Measurements from ENCODE around the gene ODAD3.
"Not testable (repeated sequence)": the region's sequence is repeated elsewhere in the genome, so short reads cannot be mapped to it uniquely, and the experiment has no call there.

The ODAD3 gene

GRCh38 chr19:11475861-11476260 lies 40.9 kb upstream of the ODAD3 start:
- H3K79me2 ChIP-seq (ENCODE audit: control insufficient read depth, insufficient read depth, low read length, unreplicated experiment): no peaks in the 10 kb centered on the region
- no peaks in the 10 kb centered on the region for H3K4me1 ChIP-seq (ENCODE audit: control insufficient read depth, insufficient read depth, low read length, unreplicated experiment)
- peaks cover 12% of the 10 kb centered on the region; the same call in 1 of the 2 replicates for H3K27me3 ChIP-seq (ENCODE audit: insufficient read depth, low read length)
- no peak overlapping the region for H2AFZ ChIP-seq (ENCODE audit: low read length, unreplicated experiment)
- H3K36me3 ChIP-seq (ENCODE audit: insufficient read depth, low read length): no peaks in the 10 kb centered on the region
- H3K4me3 ChIP-seq (ENCODE audit: low read depth, low read length): no peak overlapping the region
- H3K27ac ChIP-seq (ENCODE audit: low read depth, low read length): no peak overlapping the region

- H3K36me3 ChIP-seq (ENCODE audit: insufficient read depth, low read length); H3K27me3 ChIP-seq (ENCODE audit: insufficient read depth, low read length); H2AFZ ChIP-seq (ENCODE audit: low read length, unreplicated experiment); H3K27ac ChIP-seq (ENCODE audit: low read depth, low read length); H3K4me3 ChIP-seq (ENCODE audit: low read depth, low read length); H3K4me1 ChIP-seq (ENCODE audit: control insufficient read depth, insufficient read depth, low read length, unreplicated experiment); H3K79me2 ChIP-seq (ENCODE audit: control insufficient read depth, insufficient read depth, low read length, unreplicated experiment): not testable (repeated sequence)
These were observed 40.4 kb upstream of the ODAD3 start for GRCh38 chr19:11475343-11475742.

GRCh38 chr19:11473725-11474124 lies 38.8 kb upstream of the ODAD3 start:
- Histone ChIP-seq H3K4me1 (ENCODE audit: control insufficient read depth, insufficient read depth, low read length, unreplicated experiment) (no peaks in the 10 kb centered on the region), H3K79me2 (ENCODE audit: control insufficient read depth, insufficient read depth, low read length, unreplicated experiment) (no peaks in the 10 kb centered on the region), H3K4me3 (ENCODE audit: low read depth, low read length) (no peak overlapping the region)

GRCh38 chr19:11468266-11468845 lies 33.4 kb upstream of the ODAD3 start:
- not testable (repeated sequence) for H3K4me3 ChIP-seq (ENCODE audit: low read depth, low read length); H3K4me1 ChIP-seq (ENCODE audit: control insufficient read depth, insufficient read depth, low read length, unreplicated experiment); H3K36me3 ChIP-seq (ENCODE audit: insufficient read depth, low read length); H3K27me3 ChIP-seq (ENCODE audit: insufficient read depth, low read length); H3K79me2 ChIP-seq (ENCODE audit: control insufficient read depth, insufficient read depth, low read length, unreplicated experiment); H2AFZ ChIP-seq (ENCODE audit: low read length, unreplicated experiment); H3K27ac ChIP-seq (ENCODE audit: low read depth, low read length)

More at GRCh38 chr19:11473725-11474124, 38.8 kb upstream of the ODAD3 start:
- Histone ChIP-seq H2AFZ (ENCODE audit: low read length, unreplicated experiment) (no peak overlapping the region), H3K36me3 (ENCODE audit: insufficient read depth, low read length) (no peaks in the 10 kb centered on the region), H3K27me3 (ENCODE audit: insufficient read depth, low read length) (no peaks in the 10 kb centered on the region), H3K27ac (ENCODE audit: low read depth, low read length) (no peak overlapping the region)

- Histone ChIP-seq H3K27ac (ENCODE audit: low read depth, low read length) (no peak overlapping the region), H2AFZ (ENCODE audit: low read length, unreplicated experiment) (no peak overlapping the region), H3K4me1 (ENCODE audit: control insufficient read depth, insufficient read depth, low read length, unreplicated experiment) (no peaks in the 10 kb centered on the region), H3K27me3 (ENCODE audit: insufficient read depth, low read length) (no peaks in the 10 kb centered on the region), H3K4me3 (ENCODE audit: low read depth, low read length) (no peak overlapping the region), H3K36me3 (ENCODE audit: insufficient read depth, low read length) (no peaks in the 10 kb centered on the region), H3K79me2 (ENCODE audit: control insufficient read depth, insufficient read depth, low read length, unreplicated experiment) (no peaks in the 10 kb centered on the region)
These were observed 30.7 kb upstream of the ODAD3 start for GRCh38 chr19:11465600-11465999.

- no peaks in the 10 kb centered on the region for H3K79me2 ChIP-seq (ENCODE audit: control insufficient read depth, insufficient read depth, low read length, unreplicated experiment)
- H3K36me3 ChIP-seq (ENCODE audit: insufficient read depth, low read length): no peaks in the 10 kb centered on the region
- no peaks in the 10 kb centered on the region for H3K27me3 ChIP-seq (ENCODE audit: insufficient read depth, low read length)
- no peak overlapping the region for H3K4me3 ChIP-seq (ENCODE audit: low read depth, low read length)
- no peak overlapping the region for H3K27ac ChIP-seq (ENCODE audit: low read depth, low read length)
- no peak overlapping the region for H2AFZ ChIP-seq (ENCODE audit: low read length, unreplicated experiment)
- no peaks in the 10 kb centered on the region for H3K4me1 ChIP-seq (ENCODE audit: control insufficient read depth, insufficient read depth, low read length, unreplicated experiment)
These were observed 29.7 kb upstream of the ODAD3 start for GRCh38 chr19:11464333-11465265.

- H3K4me3 ChIP-seq (ENCODE audit: low read depth, low read length): no peak overlapping the region
- H3K79me2 ChIP-seq (ENCODE audit: control insufficient read depth, insufficient read depth, low read length, unreplicated experiment): no peaks in the 10 kb centered on the region
- H2AFZ ChIP-seq (ENCODE audit: low read length, unreplicated experiment): no peak overlapping the region
- H3K36me3 ChIP-seq (ENCODE audit: insufficient read depth, low read length): no peaks in the 10 kb centered on the region
- H3K27me3 ChIP-seq (ENCODE audit: insufficient read depth, low read length): no peaks in the 10 kb centered on the region
- no peak overlapping the region for H3K27ac ChIP-seq (ENCODE audit: low read depth, low read length)
- no peaks in the 10 kb centered on the region for H3K4me1 ChIP-seq (ENCODE audit: control insufficient read depth, insufficient read depth, low read length, unreplicated experiment)
These were observed 28.5 kb upstream of the ODAD3 start for GRCh38 chr19:11463391-11463790.

GRCh38 chr19:11461453-11461852 lies 26.5 kb upstream of the ODAD3 start:
- Histone ChIP-seq H3K27ac (ENCODE audit: low read depth, low read length) (no peak overlapping the region), H3K4me3 (ENCODE audit: low read depth, low read length) (no peak overlapping the region), H3K79me2 (ENCODE audit: control insufficient read depth, insufficient read depth, low read length, unreplicated experiment) (no peaks in the 10 kb centered on the region), H3K36me3 (ENCODE audit: insufficient read depth, low read length) (no peaks in the 10 kb centered on the region), H3K27me3 (ENCODE audit: insufficient read depth, low read length) (no peaks in the 10 kb centered on the region), H3K4me1 (ENCODE audit: control insufficient read depth, insufficient read depth, low read length, unreplicated experiment) (no peaks in the 10 kb centered on the region), H2AFZ (ENCODE audit: low read length, unreplicated experiment) (no peak overlapping the region)

GRCh38 chr19:11460207-11460606 lies 25.3 kb upstream of the ODAD3 start:
- no peaks in the 10 kb centered on the region for H3K27me3 ChIP-seq (ENCODE audit: insufficient read depth, low read length)
- H3K27ac ChIP-seq (ENCODE audit: low read depth, low read length): no peak overlapping the region
- no peaks in the 10 kb centered on the region for H3K4me1 ChIP-seq (ENCODE audit: control insufficient read depth, insufficient read depth, low read length, unreplicated experiment)
- H3K79me2 ChIP-seq (ENCODE audit: control insufficient read depth, insufficient read depth, low read length, unreplicated experiment): no peaks in the 10 kb centered on the region
- H3K36me3 ChIP-seq (ENCODE audit: insufficient read depth, low read length): no peaks in the 10 kb centered on the region
- H3K4me3 ChIP-seq (ENCODE audit: low read depth, low read length): no peak overlapping the region
- no peak overlapping the region for H2AFZ ChIP-seq (ENCODE audit: low read length, unreplicated experiment)

- H3K27ac ChIP-seq (ENCODE audit: low read depth, low read length); H2AFZ ChIP-seq (ENCODE audit: low read length, unreplicated experiment); H3K4me3 ChIP-seq (ENCODE audit: low read depth, low read length); H3K27me3 ChIP-seq (ENCODE audit: insufficient read depth, low read length); H3K4me1 ChIP-seq (ENCODE audit: control insufficient read depth, insufficient read depth, low read length, unreplicated experiment); H3K79me2 ChIP-seq (ENCODE audit: control insufficient read depth, insufficient read depth, low read length, unreplicated experiment); H3K36me3 ChIP-seq (ENCODE audit: insufficient read depth, low read length): not testable (repeated sequence)
These were observed 24.0 kb upstream of the ODAD3 start for GRCh38 chr19:11458912-11459311.
